ENCODE results near the gene BANP. TPM values are rescaled to one million over a fixed set of nuclear protein-coding genes. Genes with fewer than 3 reads are reported as not detected.
"Not testable (repeated sequence)": the region's sequence is repeated elsewhere in the genome, so short reads cannot be mapped to it uniquely, and the experiment has no call there.

The BANP gene
- total RNA-seq, 1 donor from 2014 or later, result 39.1 TPM

GRCh38 chr16:88120812-88121211, 169.6 kb downstream of the BANP start:
- TF ChIP-seq, protein P1, sequence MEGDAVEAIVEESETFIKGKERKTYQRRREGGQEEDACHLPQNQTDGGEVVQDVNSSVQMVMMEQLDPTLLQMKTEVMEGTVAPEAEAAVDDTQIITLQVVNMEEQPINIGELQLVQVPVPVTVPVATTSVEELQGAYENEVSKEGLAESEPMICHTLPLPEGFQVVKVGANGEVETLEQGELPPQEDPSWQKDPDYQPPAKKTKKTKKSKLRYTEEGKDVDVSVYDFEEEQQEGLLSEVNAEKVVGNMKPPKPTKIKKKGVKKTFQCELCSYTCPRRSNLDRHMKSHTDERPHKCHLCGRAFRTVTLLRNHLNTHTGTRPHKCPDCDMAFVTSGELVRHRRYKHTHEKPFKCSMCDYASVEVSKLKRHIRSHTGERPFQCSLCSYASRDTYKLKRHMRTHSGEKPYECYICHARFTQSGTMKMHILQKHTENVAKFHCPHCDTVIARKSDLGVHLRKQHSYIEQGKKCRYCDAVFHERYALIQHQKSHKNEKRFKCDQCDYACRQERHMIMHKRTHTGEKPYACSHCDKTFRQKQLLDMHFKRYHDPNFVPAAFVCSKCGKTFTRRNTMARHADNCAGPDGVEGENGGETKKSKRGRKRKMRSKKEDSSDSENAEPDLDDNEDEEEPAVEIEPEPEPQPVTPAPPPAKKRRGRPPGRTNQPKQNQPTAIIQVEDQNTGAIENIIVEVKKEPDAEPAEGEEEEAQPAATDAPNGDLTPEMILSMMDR (conservative IDR thresholded peaks at IDR 0.05), result no peak
- Mint-ChIP-seq H3K36me3 (ENCODE audit: low read depth) (no peaks in the 10 kb centered on the region), H3K4me1 (peaks cover 13% of the 10 kb centered on the region), H3K27me3 (ENCODE audit: low read depth) (peaks cover 24% of the 10 kb centered on the region), H3K4me3 (no peak overlapping the region), H3K27ac (ENCODE audit: unreplicated experiment) (no peak overlapping the region), H3K9me3 (no peaks in the 10 kb centered on the region)
- no peak for DNase-seq (ENCODE audit: low read depth, low spot score)

- not testable (repeated sequence) for H3K9me3 Mint-ChIP-seq; H3K4me3 Mint-ChIP-seq; H3K36me3 Mint-ChIP-seq (ENCODE audit: low read depth); DNase-seq (ENCODE audit: low read depth, low spot score)
- H3K27me3 Mint-ChIP-seq (ENCODE audit: low read depth), result peaks cover 24% of the 10 kb centered on the region
- peak overlapping the region; percentile 67 for H3K27ac Mint-ChIP-seq (ENCODE audit: unreplicated experiment)
- peaks cover 13% of the 10 kb centered on the region for H3K4me1 Mint-ChIP-seq
Measured at GRCh38 chr16:88121391-88121790, 170.2 kb downstream of the BANP start.

- no peak overlapping the region for H3K4me3 Mint-ChIP-seq
- peaks cover 24% of the 10 kb centered on the region for H3K27me3 Mint-ChIP-seq (ENCODE audit: low read depth)
- no peak for DNase-seq (ENCODE audit: low read depth, low spot score)
- H3K36me3 Mint-ChIP-seq (ENCODE audit: low read depth), result no peaks in the 10 kb centered on the region
- TF ChIP-seq, protein P1 (conservative IDR thresholded peaks at IDR 0.05), result no peak
- H3K27ac Mint-ChIP-seq (ENCODE audit: unreplicated experiment), result peak overlapping the region; percentile 67
- no peaks in the 10 kb centered on the region for H3K9me3 Mint-ChIP-seq
- H3K4me1 Mint-ChIP-seq, result peaks cover 13% of the 10 kb centered on the region
Measured at GRCh38 chr16:88121886-88122580, 170.8 kb downstream of the BANP start.

Other genes with a start within 250 kb of the BANP start
- gene KLHDC4, start 185.4 kb upstream of the BANP start, total RNA-seq, result 55.4 and 57.0 TPM in 2 replicates
- gene SLC7A5, start 81.9 kb upstream of the BANP start, total RNA-seq, result 40.5 and 41.6 TPM in 2 replicates
- gene CA5A, start 14.9 kb upstream of the BANP start, total RNA-seq, result not detected in 2 replicates